Vagina (tissue), 2 donors: ENCODE results near the gene SLC22A13.

ENCODE experiments used
- POLR2A ChIP-seq, 2 donors: fragments of 450-650 bp; IDR thresholded peaks; one replicate each; pipeline ENCODE4 v1.6.1; 2017; ENCODE audit warnings: antibody characterized with exemption in 2 of 2, mild to moderate bottlenecking in 2 of 2, moderate library complexity in 2 of 2
- POLR2AphosphoS5 ChIP-seq, 2 donors: sonication (generic); formaldehyde crosslinking; IDR thresholded peaks; one replicate each; pipeline ENCODE4 v1.9.0; 2017; ENCODE audit warnings: antibody characterized with exemption in 2 of 2, mild to moderate bottlenecking in 2 of 2, low read depth in 1 of 2; ENCODE audit not compliant: insufficient read depth in 1 of 2
- TF ChIP-seq, protein P1 (sequence below), 3 experiments: fragments of 450-650 bp in 2 of 3; fragments of 200-600 bp in 1 of 3; sonication (generic) in 1 of 3; IDR thresholded peaks; one replicate each; pipeline ENCODE4 v1.5.1; 2017 to 2019; ENCODE audit warnings: antibody characterized with exemption in 3 of 3, mild to moderate bottlenecking in 2 of 3, moderate library complexity in 2 of 3

DNA sequence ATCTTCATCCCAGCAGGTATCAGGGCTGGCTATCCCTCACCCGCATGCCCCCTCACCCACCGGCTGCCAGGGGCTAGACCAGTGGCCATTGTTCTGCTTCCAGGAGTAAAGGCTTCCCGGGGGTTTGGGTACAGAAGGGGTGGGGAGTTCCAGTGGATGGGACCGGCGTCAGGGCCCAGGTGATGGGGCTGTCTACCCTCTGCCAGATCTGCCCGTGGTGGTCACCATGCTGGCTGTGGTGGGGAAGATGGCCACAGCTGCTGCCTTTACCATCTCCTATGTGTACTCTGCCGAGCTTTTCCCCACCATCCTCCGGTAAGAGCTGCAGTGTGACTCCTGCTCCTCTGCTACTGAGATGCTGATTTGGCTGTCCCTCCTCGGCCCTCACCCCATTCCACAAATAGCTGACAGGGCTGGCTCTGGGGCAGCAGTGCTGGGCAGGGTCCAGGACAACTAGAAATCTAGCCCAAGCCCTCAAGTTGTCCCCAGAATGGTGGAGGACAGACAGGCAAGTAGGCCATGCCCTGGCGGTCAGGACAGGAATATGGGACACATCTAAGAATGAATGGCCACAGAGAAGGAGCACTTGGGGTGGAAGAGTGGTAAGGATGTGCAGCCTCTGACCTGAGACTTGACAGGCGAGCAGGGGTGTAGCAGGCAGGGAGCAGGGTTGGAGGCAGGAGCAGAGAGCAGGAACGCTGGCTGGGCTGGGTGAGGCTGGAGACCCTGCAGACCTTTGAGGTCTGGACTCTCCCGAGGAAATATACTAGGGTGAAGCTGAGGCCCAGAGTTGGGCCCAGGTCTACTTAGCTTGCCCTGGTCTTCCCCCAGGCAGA, 10.7 kb downstream of the SLC22A13 start:
- TF ChIP-seq POLR2A (IDR thresholded peaks at IDR 0.05) (no peak), POLR2AphosphoS5 (IDR thresholded peaks at IDR 0.05; ENCODE audit: insufficient read depth in 1 of 2, low read depth in 1 of 2) (no peak)
- TF ChIP-seq, protein P1, sequence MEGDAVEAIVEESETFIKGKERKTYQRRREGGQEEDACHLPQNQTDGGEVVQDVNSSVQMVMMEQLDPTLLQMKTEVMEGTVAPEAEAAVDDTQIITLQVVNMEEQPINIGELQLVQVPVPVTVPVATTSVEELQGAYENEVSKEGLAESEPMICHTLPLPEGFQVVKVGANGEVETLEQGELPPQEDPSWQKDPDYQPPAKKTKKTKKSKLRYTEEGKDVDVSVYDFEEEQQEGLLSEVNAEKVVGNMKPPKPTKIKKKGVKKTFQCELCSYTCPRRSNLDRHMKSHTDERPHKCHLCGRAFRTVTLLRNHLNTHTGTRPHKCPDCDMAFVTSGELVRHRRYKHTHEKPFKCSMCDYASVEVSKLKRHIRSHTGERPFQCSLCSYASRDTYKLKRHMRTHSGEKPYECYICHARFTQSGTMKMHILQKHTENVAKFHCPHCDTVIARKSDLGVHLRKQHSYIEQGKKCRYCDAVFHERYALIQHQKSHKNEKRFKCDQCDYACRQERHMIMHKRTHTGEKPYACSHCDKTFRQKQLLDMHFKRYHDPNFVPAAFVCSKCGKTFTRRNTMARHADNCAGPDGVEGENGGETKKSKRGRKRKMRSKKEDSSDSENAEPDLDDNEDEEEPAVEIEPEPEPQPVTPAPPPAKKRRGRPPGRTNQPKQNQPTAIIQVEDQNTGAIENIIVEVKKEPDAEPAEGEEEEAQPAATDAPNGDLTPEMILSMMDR (IDR thresholded peaks at IDR 0.05) = no peak
